Subcutaneous adipose tissue (tissue), 4 donors: ENCODE data around the gene SLIT3. TPM values are rescaled to one million over a fixed set of nuclear protein-coding genes. Genes with fewer than 3 reads are reported as not detected.

ENCODE experiments used
- CTCF ChIP-seq: fragments of 450-650 bp; IDR thresholded peaks from one replicate; pipeline ENCODE4 v1.5.1; 2016; ENCODE audit warnings: low read depth, mild to moderate bottlenecking, control low read depth, antibody characterized with exemption, moderate library complexity
- total RNA-seq, 4 donors: library from RNA; depleted of rRNA; stranded (reverse); fragments of >200 nt; gene quantifications; one replicate each; pipeline ENCODE4 v1.1.0, GENCODE V29; 2016

Gene SLIT3
- total RNA-seq, 4 donors from 2014 or later = 48.1 to 163 (median 83.2) TPM

GRCh38 chr5:169050146-169050571 lies 250.8 kb downstream of the SLIT3 start:
- TF ChIP-seq CTCF = no peak

DNA sequence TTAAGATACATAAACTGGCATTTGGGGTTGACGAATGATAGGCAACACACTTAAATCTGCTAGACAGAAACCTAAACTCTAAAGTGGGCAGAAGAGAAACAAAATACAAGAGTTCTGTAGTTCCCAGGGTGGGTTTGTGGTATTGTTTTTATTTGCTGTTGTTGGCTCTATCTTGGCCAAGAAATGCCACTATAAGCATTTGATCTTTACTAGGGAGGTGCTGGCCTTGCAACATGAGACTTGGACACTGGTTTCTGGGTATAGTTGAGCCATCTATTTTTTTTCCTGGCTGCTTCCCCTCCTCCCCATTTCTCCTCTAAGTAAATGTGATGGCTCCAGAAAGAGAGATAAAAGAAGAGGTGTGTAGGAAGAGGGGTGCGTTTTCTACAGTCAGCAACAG lies 251.2 kb downstream of the SLIT3 start:
- no peak for TF ChIP-seq CTCF

DNA sequence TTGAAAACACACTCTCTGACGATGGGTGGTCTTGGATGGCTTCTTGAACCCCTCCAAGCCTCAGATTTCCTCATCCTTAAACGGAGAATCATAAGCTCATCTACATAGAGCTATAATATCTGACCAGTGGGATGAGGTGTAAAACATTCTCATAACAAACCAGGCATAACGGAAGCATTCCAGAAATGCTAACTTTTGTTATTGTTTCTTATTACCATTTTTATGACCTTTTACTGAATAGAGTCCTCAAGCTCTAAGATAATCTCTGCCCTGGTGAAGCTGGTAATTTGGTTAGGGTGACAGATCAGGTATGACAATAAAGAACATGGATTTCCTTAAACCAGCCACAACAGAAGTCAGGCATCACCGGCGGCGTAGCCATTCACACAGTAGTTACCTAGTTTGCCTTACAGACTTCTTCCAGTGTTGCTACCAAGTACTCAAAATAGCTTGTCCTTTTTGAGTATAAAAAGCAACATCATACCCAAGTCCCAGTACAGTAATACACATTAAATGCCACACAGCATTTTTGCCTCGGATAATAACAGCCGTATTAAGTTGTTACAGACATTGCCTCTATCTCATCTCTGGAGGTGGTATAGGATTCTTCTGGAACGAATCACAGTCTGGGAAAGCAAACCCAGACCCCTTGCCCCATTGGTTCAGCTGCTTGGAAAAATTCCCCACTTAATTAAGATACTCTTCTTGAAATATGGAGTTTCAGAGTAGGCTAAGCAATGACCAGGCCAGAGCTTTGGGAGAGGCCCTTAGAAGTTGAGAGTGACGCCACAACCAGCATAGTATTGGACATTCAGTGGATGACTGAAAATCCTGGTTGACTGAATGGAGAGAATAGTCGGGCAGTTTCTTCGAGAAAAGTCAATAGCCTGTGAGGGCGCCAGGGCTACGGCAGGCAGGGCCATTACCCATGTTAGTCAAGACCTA lies 252.5 kb downstream of the SLIT3 start:
- no peak for TF ChIP-seq CTCF

GRCh38 chr5:169044962-169045361 lies 256.0 kb downstream of the SLIT3 start:
- TF ChIP-seq CTCF = no peak

GRCh38 chr5:169041180-169041579 lies 259.8 kb downstream of the SLIT3 start:
- no peak for TF ChIP-seq CTCF

DNA sequence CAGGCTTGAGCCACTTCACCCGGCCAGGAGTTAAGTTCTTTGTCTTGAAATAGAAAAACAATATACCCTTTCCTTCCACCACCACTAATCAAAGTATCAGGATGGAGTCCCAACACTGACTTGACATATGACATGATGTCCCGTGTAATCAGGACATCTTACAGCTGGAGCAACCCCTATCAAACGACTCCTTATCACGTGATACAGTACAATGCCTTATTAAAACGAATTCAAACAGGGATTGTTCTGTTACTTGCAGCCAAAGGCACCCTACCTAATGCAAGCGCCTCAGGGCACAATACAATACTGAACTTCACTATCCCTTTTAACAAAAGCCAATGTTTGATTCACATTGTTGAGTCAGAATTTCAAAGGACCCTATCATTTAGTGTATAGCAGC lies 261.3 kb downstream of the SLIT3 start:
- no peak for TF ChIP-seq CTCF

DNA sequence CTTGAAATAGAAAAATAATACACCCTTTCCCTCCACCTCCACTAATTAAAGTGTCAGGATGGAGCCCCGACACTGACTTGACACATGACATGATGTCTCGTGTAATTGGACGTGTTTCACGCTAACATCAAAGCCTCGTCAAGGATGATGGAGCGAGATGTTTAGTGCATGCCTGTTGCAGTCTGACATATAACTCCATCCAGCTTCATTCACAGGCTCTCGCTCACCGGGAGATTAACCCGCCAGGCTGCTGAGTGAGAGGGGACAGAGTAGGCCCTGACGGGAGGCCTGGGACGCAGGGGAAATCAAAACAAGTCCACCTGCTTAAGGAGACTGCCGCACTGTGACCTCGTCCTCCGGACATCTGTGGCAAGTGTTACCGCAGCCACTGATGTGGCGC lies 263.5 kb downstream of the SLIT3 start:
- TF ChIP-seq CTCF = no peak
